IMR-90 (cell line): ENCODE results near the gene GJE1.

Experiments
- BHLHE40 ChIP-seq: fragments of 150-350 bp; IDR thresholded peaks from 2 replicates; pipeline ENCODE4 v1.6.1; 2016; ENCODE audit warnings: mild to moderate bottlenecking, low read depth, low read length
- CHD1 ChIP-seq: IDR thresholded peaks from 2 replicates; pipeline ENCODE4 v1.6.1; 2012; ENCODE audit warnings: low read depth, low read length, improper control_type of control experiment
- MAZ ChIP-seq: IDR thresholded peaks from 2 replicates; pipeline ENCODE4 v1.6.1; 2012; ENCODE audit warnings: low read depth, mild to moderate bottlenecking, low read length, improper control_type of control experiment, moderate library complexity, borderline replicate concordance
- NFE2L2 ChIP-seq: fragments of 150-350 bp; IDR thresholded peaks from 2 replicates; pipeline ENCODE4 v1.6.1; 2016; ENCODE audit warnings: low read depth, mild to moderate bottlenecking, low read length
- POLR2A ChIP-seq: IDR thresholded peaks from 2 replicates; pipeline ENCODE4 v1.6.1; 2012; ENCODE audit warnings: mild to moderate bottlenecking, low read depth, low read length
- RAD21 ChIP-seq: IDR thresholded peaks from 2 replicates; pipeline ENCODE4 v1.6.1; 2012; ENCODE audit warnings: low read length, improper control_type of control experiment
- TF ChIP-seq, protein P1 (sequence below): conservative IDR thresholded peaks from 2 replicates; pipeline ENCODE4 v1.5.1; 2012; ENCODE audit warnings: mild to moderate bottlenecking, low read depth, low read length, improper control_type of control experiment

DNA sequence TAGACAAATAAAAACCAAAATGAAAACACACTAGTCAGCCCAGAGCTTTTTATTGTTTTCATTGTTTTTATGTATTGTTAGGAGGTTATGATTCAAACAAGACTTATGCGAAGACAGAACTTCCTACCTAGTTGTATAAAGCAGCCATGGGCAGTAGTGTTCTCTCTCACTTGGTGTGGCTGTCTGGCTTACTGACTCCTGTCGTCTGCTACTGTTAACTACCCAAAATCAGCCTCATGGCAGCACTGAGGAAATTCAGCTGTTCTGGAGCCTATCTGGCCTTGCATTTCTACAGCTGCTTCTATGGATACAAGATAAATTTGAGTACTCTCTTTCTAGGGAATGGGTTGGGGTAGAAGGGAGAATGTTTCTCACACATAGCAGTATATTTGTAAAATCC lies 34.8 kb downstream of the GJE1 start:
- TF ChIP-seq, protein P1, sequence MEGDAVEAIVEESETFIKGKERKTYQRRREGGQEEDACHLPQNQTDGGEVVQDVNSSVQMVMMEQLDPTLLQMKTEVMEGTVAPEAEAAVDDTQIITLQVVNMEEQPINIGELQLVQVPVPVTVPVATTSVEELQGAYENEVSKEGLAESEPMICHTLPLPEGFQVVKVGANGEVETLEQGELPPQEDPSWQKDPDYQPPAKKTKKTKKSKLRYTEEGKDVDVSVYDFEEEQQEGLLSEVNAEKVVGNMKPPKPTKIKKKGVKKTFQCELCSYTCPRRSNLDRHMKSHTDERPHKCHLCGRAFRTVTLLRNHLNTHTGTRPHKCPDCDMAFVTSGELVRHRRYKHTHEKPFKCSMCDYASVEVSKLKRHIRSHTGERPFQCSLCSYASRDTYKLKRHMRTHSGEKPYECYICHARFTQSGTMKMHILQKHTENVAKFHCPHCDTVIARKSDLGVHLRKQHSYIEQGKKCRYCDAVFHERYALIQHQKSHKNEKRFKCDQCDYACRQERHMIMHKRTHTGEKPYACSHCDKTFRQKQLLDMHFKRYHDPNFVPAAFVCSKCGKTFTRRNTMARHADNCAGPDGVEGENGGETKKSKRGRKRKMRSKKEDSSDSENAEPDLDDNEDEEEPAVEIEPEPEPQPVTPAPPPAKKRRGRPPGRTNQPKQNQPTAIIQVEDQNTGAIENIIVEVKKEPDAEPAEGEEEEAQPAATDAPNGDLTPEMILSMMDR, result no peak
- no peak for TF ChIP-seq RAD21
- TF ChIP-seq POLR2A, result no peak
- TF ChIP-seq MAZ, result no peak
- no peak for TF ChIP-seq CHD1
- TF ChIP-seq BHLHE40, result no peak
- TF ChIP-seq NFE2L2, result no peak
